ENCODE data around the gene GARNL3. TPM values are rescaled to one million over a fixed set of nuclear protein-coding genes. Genes with fewer than 3 reads are reported as not detected.

Gene GARNL3
- total RNA-seq, 2 experiments from 2014 or later: 3.1 to 3.4 TPM

DNA sequence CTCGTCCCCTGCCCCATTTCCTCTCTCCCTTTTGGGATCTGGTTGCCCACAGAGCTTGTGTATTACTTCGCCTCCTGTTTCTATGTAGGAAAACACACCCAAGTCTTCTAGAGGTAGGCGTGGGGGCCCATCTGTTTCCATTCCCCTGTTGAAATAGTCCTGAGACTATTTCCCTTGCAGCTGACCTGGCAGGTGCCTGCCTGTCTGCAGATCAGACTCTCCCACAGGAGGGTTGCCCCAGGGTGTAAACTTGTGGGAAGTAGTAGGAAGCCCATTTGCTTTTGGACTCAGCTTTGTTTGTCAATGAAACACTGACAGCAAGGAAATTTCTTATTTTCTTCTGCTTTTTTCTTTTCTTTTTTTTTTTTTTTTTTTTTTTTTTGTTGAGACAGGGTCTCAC, 16.3 kb upstream of the GARNL3 start:
- peaks cover 6% of the 10 kb centered on the region for H3K4me1 Mint-ChIP-seq
- POLR2A ChIA-PET: no interaction called here

DNA sequence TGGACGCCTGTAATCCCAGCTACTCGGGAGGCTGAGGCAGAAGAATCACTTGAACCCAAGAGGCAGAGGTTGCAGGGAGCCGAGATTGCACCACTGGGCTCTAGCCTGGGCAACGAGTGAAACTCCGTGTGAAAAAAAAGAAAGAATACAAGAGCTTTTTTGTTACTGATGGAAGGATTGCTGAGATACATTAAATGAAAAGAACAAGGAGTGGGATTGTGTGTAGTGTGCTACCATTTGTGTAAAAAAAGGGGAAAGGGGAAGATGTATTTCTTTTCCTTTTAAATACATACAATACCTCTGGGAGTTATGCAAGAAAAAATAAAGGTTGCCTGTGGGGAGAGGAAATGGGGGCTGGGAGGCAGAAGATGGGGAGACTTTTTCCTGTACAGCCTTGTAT, 14.7 kb upstream of the GARNL3 start:
- Mint-ChIP-seq H3K36me3 (no peaks in the 10 kb centered on the region), H3K27me3 (peaks cover 23% of the 10 kb centered on the region), H3K4me1 (peaks cover 2% of the 10 kb centered on the region), H3K27ac (no peak overlapping the region), H3K9me3 (no peaks in the 10 kb centered on the region), H3K4me3 (no peak overlapping the region)
- POLR2A ChIA-PET: no interaction called here
- no peak for DNase-seq
- ATAC-seq (ENCODE audit: low read depth): no peak

More for the DNA sequence above, 16.3 kb upstream of the GARNL3 start:
- no peak overlapping the region for H3K27ac Mint-ChIP-seq
- H3K27me3 Mint-ChIP-seq: peaks cover 17% of the 10 kb centered on the region
- no peak for ATAC-seq (ENCODE audit: low read depth)
- H3K4me3 Mint-ChIP-seq: no peak overlapping the region
- H3K36me3 Mint-ChIP-seq: no peaks in the 10 kb centered on the region
- DNase-seq: no peak
- no peaks in the 10 kb centered on the region for H3K9me3 Mint-ChIP-seq

DNA sequence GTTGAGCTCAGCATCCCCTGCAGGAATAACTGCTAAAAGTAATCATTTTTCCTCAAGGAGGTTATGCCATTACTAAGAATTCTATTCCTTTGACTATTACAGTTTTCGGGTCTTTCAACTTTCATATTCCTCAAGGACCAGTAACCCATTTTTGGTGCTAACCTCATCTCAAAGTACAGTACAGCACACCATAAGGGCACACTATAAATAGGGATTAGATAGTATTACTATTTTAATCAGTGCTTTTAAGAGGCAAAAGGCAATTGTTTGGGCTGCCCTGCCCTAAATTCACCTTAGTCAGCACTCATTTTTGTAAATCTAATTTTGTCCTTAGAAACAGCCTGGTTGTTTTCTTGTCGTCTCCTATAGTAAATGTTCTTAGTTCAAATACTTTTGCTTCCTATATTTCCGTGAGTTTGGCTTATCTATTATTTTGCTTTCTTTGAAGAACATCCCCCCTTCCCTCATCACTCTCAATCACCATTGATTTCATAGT, 13.6 kb upstream of the GARNL3 start:
- H3K4me3 Mint-ChIP-seq: no peak overlapping the region
- no peaks in the 10 kb centered on the region for H3K9me3 Mint-ChIP-seq
- H3K36me3 Mint-ChIP-seq: no peaks in the 10 kb centered on the region
- ATAC-seq (ENCODE audit: low read depth): no peak
- no peaks in the 10 kb centered on the region for H3K4me1 Mint-ChIP-seq
- H3K27me3 Mint-ChIP-seq: peaks cover 27% of the 10 kb centered on the region
- POLR2A ChIA-PET: no interaction called here
- H3K27ac Mint-ChIP-seq: no peak overlapping the region
- no peak for DNase-seq

GRCh38 chr9:127252410-127253318, 11.9 kb upstream of the GARNL3 start:
- no peaks in the 10 kb centered on the region for H3K4me1 Mint-ChIP-seq
- no peak overlapping the region for H3K27ac Mint-ChIP-seq
- H3K27me3 Mint-ChIP-seq: peaks cover 32% of the 10 kb centered on the region
- POLR2A ChIA-PET: no interaction called here
- H3K4me3 Mint-ChIP-seq: no peak overlapping the region
- no peaks in the 10 kb centered on the region for H3K36me3 Mint-ChIP-seq
- no peak for DNase-seq
- H3K9me3 Mint-ChIP-seq: no peaks in the 10 kb centered on the region
- no peak for ATAC-seq (ENCODE audit: low read depth)

DNA sequence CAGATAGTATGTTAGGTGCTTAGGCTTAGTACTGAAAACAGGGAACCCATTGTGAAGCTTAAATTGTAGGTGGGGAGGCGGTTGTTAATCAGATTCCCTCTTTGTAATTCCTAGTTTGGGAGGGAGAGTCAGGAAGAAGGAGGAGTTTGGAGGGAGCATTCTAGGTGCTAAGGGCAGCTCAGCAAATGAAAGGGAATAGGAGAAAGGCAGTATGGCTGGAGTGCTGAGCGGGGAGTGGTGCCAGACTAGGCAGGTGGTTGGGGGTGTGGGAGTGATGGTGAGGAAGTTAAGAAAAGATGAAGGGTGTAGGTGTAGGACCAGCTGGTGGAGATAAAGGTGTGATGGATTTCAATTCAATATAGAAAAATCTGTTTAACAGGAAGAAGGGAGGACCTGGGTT, 11.1 kb upstream of the GARNL3 start:
- DNase-seq (no peak), ATAC-seq (ENCODE audit: low read depth) (no peak)
- Mint-ChIP-seq H3K36me3 (no peaks in the 10 kb centered on the region), H3K9me3 (no peaks in the 10 kb centered on the region), H3K27ac (no peak overlapping the region), H3K27me3 (peaks cover 32% of the 10 kb centered on the region), H3K4me3 (no peak overlapping the region), H3K4me1 (no peaks in the 10 kb centered on the region)
- POLR2A ChIA-PET: no interaction called here

DNA sequence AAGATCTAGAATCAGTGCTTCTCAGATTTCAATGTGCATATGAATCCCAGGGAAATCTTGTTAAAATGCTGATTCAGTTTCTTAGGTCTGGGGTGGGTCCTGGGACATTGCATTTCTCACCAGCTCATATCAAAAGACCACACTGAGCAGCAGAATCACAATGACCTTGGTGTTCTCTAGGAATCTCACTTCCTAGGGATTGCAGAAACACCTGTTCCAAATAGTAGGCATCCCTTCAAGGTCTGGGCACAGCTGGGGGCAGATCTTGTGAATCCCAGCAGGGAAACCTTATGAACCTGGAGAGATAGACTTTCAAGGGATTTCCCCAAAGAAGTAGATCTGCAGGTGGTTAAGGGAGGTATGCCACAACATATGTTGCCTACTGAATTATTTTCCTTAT, 8.9 kb upstream of the GARNL3 start:
- ATAC-seq (ENCODE audit: low read depth) (no peak), DNase-seq (no peak)
- POLR2A ChIA-PET: no interaction called here
- Mint-ChIP-seq H3K4me1 (no peaks in the 10 kb centered on the region), H3K4me3 (no peak overlapping the region), H3K36me3 (no peaks in the 10 kb centered on the region), H3K27me3 (peaks cover 19% of the 10 kb centered on the region), H3K27ac (no peak overlapping the region), H3K9me3 (no peaks in the 10 kb centered on the region)

- no peak for ATAC-seq (ENCODE audit: low read depth)
- Mint-ChIP-seq H3K27ac (no peak overlapping the region), H3K9me3 (no peaks in the 10 kb centered on the region), H3K36me3 (no peaks in the 10 kb centered on the region), H3K4me3 (no peak overlapping the region), H3K27me3 (peaks cover 19% of the 10 kb centered on the region), H3K4me1 (no peaks in the 10 kb centered on the region)
- POLR2A ChIA-PET: no interaction called here
- DNase-seq: no peak
These were observed 8.2 kb upstream of the GARNL3 start for GRCh38 chr9:127256324-127256723.

DNA sequence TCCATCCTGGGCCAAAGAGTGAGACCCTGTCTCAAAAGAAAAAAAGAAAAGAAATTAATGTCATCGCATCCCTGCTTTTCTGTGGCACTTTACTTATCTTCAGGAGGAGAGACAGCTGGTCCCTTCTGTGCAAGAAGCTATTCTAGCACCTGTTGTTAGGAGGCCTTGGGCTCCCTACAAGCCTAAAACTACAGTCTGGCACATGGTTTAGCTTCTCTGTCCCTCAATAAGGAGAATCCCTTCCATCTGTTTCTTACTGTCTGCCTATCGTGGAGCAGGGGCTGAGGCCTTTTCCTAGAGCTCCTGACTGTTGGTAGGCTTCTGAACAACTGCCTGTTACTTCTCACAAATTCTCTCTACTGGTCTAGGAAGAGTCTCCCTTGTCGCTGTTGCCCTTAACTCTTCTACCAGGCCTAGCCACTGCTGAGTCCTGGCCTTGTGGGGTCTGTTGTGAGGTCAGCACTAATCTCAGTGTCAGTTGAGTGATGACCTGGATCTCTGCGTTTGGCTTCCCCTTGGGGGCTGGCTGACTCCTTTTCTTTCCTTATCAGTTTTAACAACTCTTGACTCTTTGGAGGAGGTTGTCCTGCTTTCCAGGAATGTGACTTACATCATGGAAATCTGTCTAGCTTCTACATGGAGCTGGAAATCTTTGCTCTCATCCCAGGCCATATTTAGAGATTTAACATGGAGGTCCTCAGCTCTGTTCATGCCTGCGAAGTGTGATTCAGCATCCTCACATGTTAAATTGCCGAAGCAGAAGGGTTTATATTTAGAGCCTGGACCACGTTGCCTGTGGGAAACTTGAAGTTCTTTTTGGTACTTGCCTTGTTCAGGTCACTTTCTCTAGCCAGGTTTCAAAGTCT, 5.7 kb upstream of the GARNL3 start:
- no peak for ATAC-seq (ENCODE audit: low read depth)
- no peaks in the 10 kb centered on the region for H3K9me3 Mint-ChIP-seq
- H3K27ac Mint-ChIP-seq: no peak overlapping the region
- H3K36me3 Mint-ChIP-seq: no peaks in the 10 kb centered on the region
- no peaks in the 10 kb centered on the region for H3K4me1 Mint-ChIP-seq
- no peak for DNase-seq
- POLR2A ChIA-PET: no interaction called here
- no peak overlapping the region for H3K4me3 Mint-ChIP-seq
- peaks cover 15% of the 10 kb centered on the region for H3K27me3 Mint-ChIP-seq

- POLR2A ChIA-PET: no interaction called here
- no peak for ATAC-seq (ENCODE audit: low read depth)
- DNase-seq: no peak
- no peaks in the 10 kb centered on the region for H3K9me3 Mint-ChIP-seq
- no peak overlapping the region for H3K27ac Mint-ChIP-seq
- no peaks in the 10 kb centered on the region for H3K4me1 Mint-ChIP-seq
- H3K36me3 Mint-ChIP-seq: peaks cover 1% of the 10 kb centered on the region
- H3K27me3 Mint-ChIP-seq: peaks cover 24% of the 10 kb centered on the region
- H3K4me3 Mint-ChIP-seq: no peak overlapping the region
These were observed 2.0 kb upstream of the GARNL3 start for GRCh38 chr9:127262602-127263001.

- DNase-seq (no peak), ATAC-seq (ENCODE audit: low read depth) (no peak)
- no peaks in the 10 kb centered on the region for H3K9me3 Mint-ChIP-seq
- no peaks in the 10 kb centered on the region for H3K4me1 Mint-ChIP-seq
- H3K36me3 Mint-ChIP-seq: peaks cover 1% of the 10 kb centered on the region
- peaks cover 28% of the 10 kb centered on the region for H3K27me3 Mint-ChIP-seq
- H3K27ac Mint-ChIP-seq: no peak overlapping the region
- POLR2A ChIA-PET: no interaction called here
- H3K4me3 Mint-ChIP-seq: no peak overlapping the region
These were observed 1.3 kb upstream of the GARNL3 start for GRCh38 chr9:127263237-127263636.

DNA sequence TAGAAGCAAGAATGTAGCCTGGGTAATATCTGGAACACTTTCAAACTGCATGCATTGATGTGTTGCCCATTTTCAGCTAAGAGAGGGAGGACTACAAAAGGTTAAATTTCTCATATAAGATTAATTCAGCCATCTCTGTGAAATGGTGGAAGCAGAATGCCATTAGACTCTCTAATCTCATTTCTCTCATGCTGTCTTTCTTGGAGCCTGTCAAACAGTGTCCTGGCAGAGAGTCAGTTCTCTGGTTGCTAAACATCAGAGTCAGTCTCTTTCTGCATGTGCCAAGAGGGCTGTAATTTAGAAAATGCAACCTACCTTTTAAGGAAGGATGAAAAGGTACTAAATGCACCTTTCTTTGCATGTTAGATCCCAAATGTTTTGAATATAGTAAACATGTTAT, 910 bp upstream of the GARNL3 start:
- no peak overlapping the region for H3K27ac Mint-ChIP-seq
- DNase-seq (no peak), ATAC-seq (ENCODE audit: low read depth) (no peak)
- no peaks in the 10 kb centered on the region for H3K4me1 Mint-ChIP-seq
- H3K36me3 Mint-ChIP-seq: peaks cover 1% of the 10 kb centered on the region
- H3K4me3 Mint-ChIP-seq: no peak overlapping the region
- H3K27me3 Mint-ChIP-seq: peaks cover 32% of the 10 kb centered on the region
- H3K9me3 Mint-ChIP-seq: no peaks in the 10 kb centered on the region
- POLR2A ChIA-PET: no interaction called here

GRCh38 chr9:127267793-127268525, 3.4 kb downstream of the GARNL3 start:
- Mint-ChIP-seq H3K27me3 (peaks cover 53% of the 10 kb centered on the region), H3K4me1 (no peaks in the 10 kb centered on the region), H3K27ac (no peak overlapping the region), H3K36me3 (peaks cover 1% of the 10 kb centered on the region), H3K4me3 (no peak overlapping the region), H3K9me3 (no peaks in the 10 kb centered on the region)
- POLR2A ChIA-PET: no interaction called here
- DNase-seq (no peak), ATAC-seq (ENCODE audit: low read depth) (no peak)

DNA sequence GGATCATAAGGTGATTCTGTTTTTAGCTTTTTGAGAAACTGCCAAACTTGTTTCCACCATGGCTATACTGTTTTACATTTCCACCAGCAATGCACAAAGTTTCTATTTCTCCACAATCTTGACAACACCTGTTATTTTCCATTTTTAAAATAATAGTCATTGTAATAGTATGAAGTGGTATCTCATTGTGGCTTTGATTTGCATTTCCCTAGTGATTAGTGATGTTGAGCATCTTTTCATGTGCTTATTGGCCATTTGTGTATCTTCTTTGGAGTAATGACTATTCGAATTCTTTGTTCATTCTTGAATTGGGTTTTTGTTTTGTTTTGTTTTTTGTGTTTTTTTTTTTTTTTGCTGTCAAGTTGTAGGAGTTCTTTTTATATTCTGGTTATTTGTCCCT, 4.9 kb downstream of the GARNL3 start:
- Mint-ChIP-seq H3K9me3 (no peaks in the 10 kb centered on the region), H3K27ac (no peak overlapping the region), H3K4me1 (no peaks in the 10 kb centered on the region), H3K36me3 (peaks cover 1% of the 10 kb centered on the region), H3K4me3 (no peak overlapping the region), H3K27me3 (peaks cover 45% of the 10 kb centered on the region)
- ATAC-seq (ENCODE audit: low read depth) (no peak), DNase-seq (no peak)
- POLR2A ChIA-PET: no interaction called here
